DOHH2 (cell line): ENCODE measurements around the gene RPP38.

Experiments
- H3F3A ChIP-seq: fragments of 200-600 bp; sonication (generic), shearing (Covaris generic); 2 replicates; pipeline ENCODE4 v1.6.0; 2016; ENCODE audit warnings: antibody characterized with exemption, mild to moderate bottlenecking; ENCODE audit not compliant: control insufficient read depth, insufficient read depth
- H3K27ac ChIP-seq: fragments of 200-600 bp; sonication (generic); 2 replicates; pipeline ENCODE4 v1.5.1; 2014; ENCODE audit warnings: low read depth, mild to moderate bottlenecking, low read length, moderate library complexity
- H3K27me3 ChIP-seq: fragments of 200-600 bp; sonication (generic); 2 replicates; pipeline ENCODE4 v1.6.1; 2014; ENCODE audit warnings: mild to moderate bottlenecking, low read length, mixed read lengths; ENCODE audit not compliant: control insufficient read depth
- H3K36me3 ChIP-seq: fragments of 200-600 bp; sonication (generic); 2 replicates; pipeline ENCODE4 v1.6.1; 2014; ENCODE audit warnings: mild to moderate bottlenecking, low read length, moderate library complexity, mixed read lengths; ENCODE audit not compliant: control insufficient read depth
- H3K4me1 ChIP-seq: fragments of 200-600 bp; sonication (generic); 2 replicates; pipeline ENCODE4 v1.6.1; 2014; ENCODE audit warnings: mild to moderate bottlenecking, low read length, mixed read lengths; ENCODE audit not compliant: control insufficient read depth
- H3K4me2 ChIP-seq: fragments of 200-600 bp; sonication (generic); 2 replicates; pipeline ENCODE4 v1.6.0; 2014; ENCODE audit warnings: mild to moderate bottlenecking, low read length, moderate library complexity
- H3K4me3 ChIP-seq: fragments of 200-600 bp; sonication (generic); 2 replicates; pipeline ENCODE4 v1.5.1; 2014; ENCODE audit warnings: mild to moderate bottlenecking, low read length, mixed read lengths
- H3K79me2 ChIP-seq: fragments of 200-600 bp; sonication (generic); 2 replicates; pipeline ENCODE4 v1.6.1; 2014; ENCODE audit warnings: mild to moderate bottlenecking, low read length, mixed read lengths; ENCODE audit not compliant: control insufficient read depth
- H3K9me2 ChIP-seq: fragments of 200-600 bp; sonication (generic); replicated peaks from 2 replicates; pipeline ENCODE4 v1.6.1; 2014; ENCODE audit warnings: mild to moderate bottlenecking, low read length, mixed read lengths; ENCODE audit not compliant: control insufficient read depth
- H3K9me3 ChIP-seq: fragments of 200-600 bp; sonication (generic); 2 replicates; pipeline ENCODE4 v1.6.1; 2014; ENCODE audit warnings: antibody characterized with exemption, low read length, mixed read lengths; ENCODE audit not compliant: control insufficient read depth, insufficient read depth
- H4K20me1 ChIP-seq: fragments of 200-600 bp; sonication (generic); 2 replicates; pipeline ENCODE4 v1.6.0; 2014; ENCODE audit warnings: low read depth, mild to moderate bottlenecking, antibody characterized with exemption, low read length, moderate library complexity; ENCODE audit not compliant: control insufficient read depth, insufficient read depth
- CTCF ChIP-seq: fragments of 200-600 bp; sonication (generic); IDR thresholded peaks from one replicate; pipeline ENCODE4 v1.5.1; 2014; ENCODE audit warnings: antibody characterized with exemption, mild to moderate bottlenecking, low read depth, low read length; ENCODE audit not compliant: poor library complexity, severe bottlenecking
- EZH2phosphoT487 ChIP-seq: fragments of 200-600 bp; sonication (generic); IDR thresholded peaks from 2 replicates; pipeline ENCODE4 v1.6.1; 2017; ENCODE audit warnings: borderline replicate concordance, mild to moderate bottlenecking, antibody characterized with exemption, low read length, moderate library complexity, mixed read lengths

The RPP38 gene

GRCh38 chr10:15060638-15061037, 36.5 kb upstream of the RPP38 start:
- Histone ChIP-seq H3K27ac (no peak overlapping the region), H3F3A (no peaks in the 10 kb centered on the region), H3K9me2 (no peaks in the 10 kb centered on the region), H4K20me1 (no peaks in the 10 kb centered on the region), H3K79me2 (no peaks in the 10 kb centered on the region), H3K27me3 (peaks cover 10% of the 10 kb centered on the region; the same call in 1 of the 2 replicates), H3K4me1 (no peaks in the 10 kb centered on the region), H3K36me3 (no peaks in the 10 kb centered on the region), H3K4me2 (no peak overlapping the region), H3K9me3 (no peaks in the 10 kb centered on the region), H3K4me3 (no peak overlapping the region)
- TF ChIP-seq EZH2phosphoT487 (no peak), CTCF (no peak)

- no peak overlapping the region for H3K27ac ChIP-seq
These were observed 30.0 kb upstream of the RPP38 start for GRCh38 chr10:15067154-15067553.

DNA sequence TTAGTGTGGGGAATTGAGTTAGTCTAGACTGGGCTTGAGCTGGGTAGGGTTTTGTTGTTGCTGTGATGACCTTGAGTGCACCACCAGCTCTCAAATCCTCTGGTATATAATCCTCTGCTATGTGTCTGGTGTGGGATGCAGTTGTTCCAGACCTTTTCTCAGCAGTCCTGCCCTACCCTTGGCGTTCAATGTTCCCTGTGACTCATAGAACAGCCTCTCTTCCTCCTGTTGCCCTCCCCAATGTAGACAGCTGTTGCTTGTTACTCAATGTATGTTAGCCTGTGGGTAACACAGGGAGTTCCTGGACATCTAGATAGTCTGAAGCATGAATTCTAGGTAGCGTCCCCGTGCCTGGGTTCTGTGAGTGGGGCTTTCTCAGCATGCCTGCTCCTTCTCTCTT, 28.4 kb upstream of the RPP38 start:
- H3K4me3 ChIP-seq: no peak overlapping the region
- peaks cover 10% of the 10 kb centered on the region; the same call in 1 of the 2 replicates for H3K27me3 ChIP-seq
- no peaks in the 10 kb centered on the region for H3F3A ChIP-seq
- no peak for TF ChIP-seq EZH2phosphoT487
- no peak for TF ChIP-seq CTCF
- H3K9me3 ChIP-seq: no peaks in the 10 kb centered on the region
- H3K27ac ChIP-seq: no peak overlapping the region
- H4K20me1 ChIP-seq: no peaks in the 10 kb centered on the region
- no peaks in the 10 kb centered on the region for H3K9me2 ChIP-seq
- H3K79me2 ChIP-seq: no peaks in the 10 kb centered on the region
- no peak overlapping the region for H3K4me2 ChIP-seq
- no peaks in the 10 kb centered on the region for H3K4me1 ChIP-seq
- no peaks in the 10 kb centered on the region for H3K36me3 ChIP-seq

More at GRCh38 chr10:15067154-15067553, 30.0 kb upstream of the RPP38 start:
- Histone ChIP-seq H3K4me2 (no peak overlapping the region), H3K4me3 (no peak overlapping the region), H3K4me1 (no peaks in the 10 kb centered on the region), H3K79me2 (no peaks in the 10 kb centered on the region), H3F3A (no peaks in the 10 kb centered on the region), H4K20me1 (no peaks in the 10 kb centered on the region), H3K9me3 (no peaks in the 10 kb centered on the region), H3K27me3 (peaks cover 10% of the 10 kb centered on the region; the same call in 1 of the 2 replicates), H3K9me2 (no peaks in the 10 kb centered on the region), H3K36me3 (no peaks in the 10 kb centered on the region)
- TF ChIP-seq CTCF: no peak
- no peak for TF ChIP-seq EZH2phosphoT487
